HG02840 (cell line): Measurements from ENCODE around the gene SLC25A43.
"Not testable (repeated sequence)": the region's sequence is repeated elsewhere in the genome, so short reads cannot be mapped to it uniquely, and the experiment has no call there.

Experiments used
- ATAC-seq: cut with Tn5 transposase; IDR thresholded peaks from one replicate; pipeline ENCODE4 v1.9.1; 2021; ENCODE audit warnings: mild to moderate bottlenecking, moderate library complexity, moderate number of reproducible peaks; ENCODE audit not compliant: unreplicated experiment, low FRiP score

Gene SLC25A43

GRCh38 chrX:119493851-119494495, 94.8 kb downstream of the SLC25A43 start:
- ATAC-seq, result not testable (repeated sequence)

- ATAC-seq, result no peak
Observed at GRCh38 chrX:119495734-119496726, 96.9 kb downstream of the SLC25A43 start.

GRCh38 chrX:119497185-119497584, 98.0 kb downstream of the SLC25A43 start:
- ATAC-seq, result no peak

- ATAC-seq, result no peak
Observed at GRCh38 chrX:119500061-119500800, 101.1 kb downstream of the SLC25A43 start.

- no peak for ATAC-seq
Observed at GRCh38 chrX:119501511-119502148, 102.5 kb downstream of the SLC25A43 start.

GRCh38 chrX:119502727-119503483, 103.8 kb downstream of the SLC25A43 start:
- ATAC-seq, result no peak

- ATAC-seq, result no peak
Observed at GRCh38 chrX:119503484-119503861, 104.3 kb downstream of the SLC25A43 start.
